GM18858 (cell line): Measurements from ENCODE around the gene CASQ2.
A peak's percentile ranks its signal among the peaks of the same experiment; 100 is the strongest.

Source experiments
- ATAC-seq: cut with Tn5 transposase; IDR thresholded peaks from one replicate; pipeline ENCODE4 v1.9.1; 2021; ENCODE audit not compliant: unreplicated experiment

Gene CASQ2

GRCh38 chr1:115701090-115701489 is 67.4 kb downstream of the CASQ2 start:
- no peak for ATAC-seq

DNA sequence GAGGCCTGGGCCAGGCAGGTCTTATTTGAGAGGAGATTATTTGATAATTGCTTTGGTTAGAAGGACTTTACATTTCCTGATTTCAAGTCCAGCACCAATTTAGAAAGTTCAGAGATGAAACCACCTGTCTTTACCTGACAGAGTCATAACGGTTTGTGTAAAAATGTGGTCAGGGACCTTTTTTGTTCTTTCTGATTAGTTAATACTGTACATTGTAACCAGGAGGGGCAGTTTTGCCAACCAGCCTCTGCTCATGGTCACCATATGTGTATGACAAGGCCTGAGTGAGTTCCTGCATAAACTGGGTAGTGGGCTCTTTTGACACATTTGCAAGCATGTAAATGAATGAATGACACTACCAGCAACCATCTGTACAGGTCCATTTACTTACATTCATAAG is 70.9 kb downstream of the CASQ2 start:
- no peak for ATAC-seq

- ATAC-seq: no peak
Measured at GRCh38 chr1:115694805-115695204, 73.7 kb downstream of the CASQ2 start.

DNA sequence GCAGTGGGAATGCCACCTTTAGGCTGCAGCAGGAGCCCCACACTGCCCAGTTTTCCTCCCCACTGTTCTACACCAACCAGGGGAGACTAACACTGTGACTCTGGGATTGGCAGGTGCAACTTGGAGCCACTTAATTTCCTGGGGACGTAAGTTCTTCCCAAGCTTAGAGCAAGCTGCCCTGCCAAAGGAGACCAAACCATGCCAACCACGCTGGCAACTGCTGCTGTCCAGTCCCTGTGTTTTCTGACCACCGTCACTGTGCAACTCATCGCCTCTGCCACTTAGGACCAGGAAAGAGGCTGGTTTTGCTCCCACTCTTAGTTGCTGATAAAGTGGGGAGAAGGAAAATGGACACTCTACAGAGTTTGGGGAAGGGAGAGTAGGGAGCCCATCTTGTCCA is 76.3 kb downstream of the CASQ2 start:
- no peak for ATAC-seq

DNA sequence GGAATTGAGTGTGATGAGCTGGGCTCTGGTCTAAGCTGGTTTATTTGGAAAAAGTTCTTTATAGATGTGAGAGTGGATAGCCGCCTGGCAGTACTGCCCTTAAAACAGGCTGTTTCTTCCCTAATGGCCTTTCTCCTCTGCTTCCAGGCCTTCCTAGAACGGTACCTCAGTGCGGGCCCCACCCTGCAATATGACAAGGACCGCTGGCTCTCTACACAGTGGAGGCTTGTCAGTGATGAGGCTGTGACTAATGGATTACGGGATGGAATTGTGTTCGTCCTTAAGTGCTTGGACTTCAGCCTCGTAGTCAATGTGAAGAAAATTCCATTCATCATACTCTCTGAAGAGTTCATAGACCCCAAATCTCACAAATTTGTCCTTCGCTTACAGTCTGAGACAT is 77.5 kb downstream of the CASQ2 start:
- no peak for ATAC-seq

- ATAC-seq: no peak
Measured at GRCh38 chr1:115687744-115688143, 80.8 kb downstream of the CASQ2 start.

DNA sequence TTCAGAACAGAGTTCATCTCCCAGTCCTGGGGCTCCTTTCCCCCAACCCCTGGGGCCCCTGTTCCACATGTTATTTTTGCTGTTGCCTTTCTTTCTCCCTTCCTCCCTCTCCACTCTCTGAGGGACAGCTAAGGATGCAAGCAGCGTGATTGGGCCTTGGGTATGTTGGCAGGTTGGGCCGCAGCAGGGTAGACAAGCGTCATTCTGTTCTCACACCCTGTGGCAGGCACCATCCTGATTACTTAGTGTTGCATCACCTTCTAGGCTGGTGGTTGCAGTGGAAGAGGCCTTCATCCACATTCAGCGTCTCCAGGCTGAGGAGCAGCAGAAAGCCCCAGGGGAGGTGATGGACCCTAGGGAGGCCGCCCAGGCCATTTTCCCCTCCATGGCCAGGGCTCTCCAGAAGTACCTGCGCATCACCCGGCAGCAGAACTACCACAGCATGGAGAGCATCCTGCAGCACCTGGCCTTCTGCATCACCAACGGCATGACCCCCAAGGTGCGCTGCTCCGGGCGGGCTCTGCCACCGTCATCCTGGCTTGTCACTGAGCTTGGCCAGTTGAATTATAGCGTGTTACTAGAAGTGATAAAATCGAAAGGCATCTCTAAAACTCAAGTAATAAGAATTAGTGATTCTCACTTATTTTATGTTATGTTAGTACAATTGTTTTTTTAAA is 83.3 kb downstream of the CASQ2 start:
- no peak for ATAC-seq

DNA sequence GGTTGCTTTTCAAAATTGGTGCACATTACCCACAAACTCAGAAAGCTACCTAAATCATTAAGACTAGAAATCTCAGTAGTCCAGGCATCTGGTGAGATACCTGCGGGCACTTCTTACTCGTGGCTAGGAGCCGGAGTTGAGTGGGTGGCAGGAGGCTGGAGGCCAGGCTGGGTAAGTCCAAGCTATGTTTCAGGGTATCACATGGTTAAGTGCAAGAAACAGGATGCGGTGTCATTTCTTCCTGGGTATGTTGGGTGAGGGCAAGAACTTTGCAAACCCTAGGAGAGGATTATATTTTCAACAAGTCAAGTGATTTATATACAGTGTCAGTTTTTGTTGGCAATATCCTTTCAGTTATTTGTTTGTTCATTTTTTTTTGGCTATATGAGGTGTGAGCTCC is 85.7 kb downstream of the CASQ2 start:
- ATAC-seq: no peak

GRCh38 chr1:115680730-115681111 is 87.8 kb downstream of the CASQ2 start:
- ATAC-seq: no peak

- no peak for ATAC-seq
Measured at GRCh38 chr1:115679141-115679611, 89.3 kb downstream of the CASQ2 start.

DNA sequence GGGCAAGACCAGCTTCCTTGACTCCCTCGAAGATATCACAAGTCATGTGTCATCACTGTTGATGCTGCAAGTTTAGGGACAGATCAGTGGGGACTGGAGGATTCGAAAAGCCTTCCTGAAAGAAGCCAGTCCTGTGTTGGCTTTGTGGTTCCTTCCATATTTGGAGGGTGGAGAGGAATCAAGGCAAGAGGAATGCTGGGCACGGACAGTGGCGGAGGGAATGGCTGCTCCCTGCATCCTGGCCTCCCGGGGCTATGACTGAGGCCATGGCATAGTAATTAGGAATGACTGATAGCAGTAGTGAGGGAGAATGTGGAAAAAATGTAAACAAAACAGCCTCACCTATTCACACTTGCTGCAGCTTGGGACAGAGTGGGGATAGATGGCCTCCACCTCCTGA is 90.4 kb downstream of the CASQ2 start:
- ATAC-seq: no peak

DNA sequence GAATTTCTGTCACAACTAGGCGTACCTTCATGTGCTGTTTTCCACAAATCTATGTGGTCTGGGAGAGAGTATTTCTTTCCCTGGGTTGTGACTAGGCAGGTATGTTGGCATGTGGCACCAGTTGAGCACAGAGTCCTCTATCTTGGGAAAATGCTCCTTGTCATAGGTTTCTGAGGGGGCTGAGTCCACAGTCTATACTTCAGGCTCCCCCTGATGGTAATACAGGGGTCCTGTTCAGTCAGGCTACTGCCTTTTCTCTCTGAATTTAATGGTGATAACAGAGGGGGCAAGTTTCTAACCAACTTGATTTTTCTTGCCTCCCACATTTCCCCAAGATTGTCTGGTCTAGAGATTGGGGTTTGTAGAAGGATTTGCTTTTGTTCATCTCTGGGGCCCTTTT is 90.9 kb downstream of the CASQ2 start:
- no peak for ATAC-seq

DNA sequence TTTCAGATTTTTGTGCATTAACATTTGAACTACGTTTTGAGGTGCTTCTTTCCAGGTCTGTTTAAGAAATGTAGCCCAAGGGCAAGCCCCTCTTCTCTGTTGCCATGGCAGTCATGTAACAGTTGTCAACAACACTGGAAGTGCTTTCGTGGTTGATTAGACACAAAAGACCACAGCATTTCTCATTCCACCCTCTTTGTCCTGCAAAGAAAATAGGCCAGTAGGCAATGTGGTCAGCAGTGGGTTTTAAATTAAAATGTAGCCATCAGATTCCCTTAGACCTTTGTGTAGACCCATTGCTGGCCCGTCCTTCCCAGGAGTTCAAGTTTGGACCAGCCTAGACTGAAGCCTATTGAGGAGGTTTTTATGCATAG is 91.3 kb downstream of the CASQ2 start:
- peak; percentile 65 for ATAC-seq

- peak; percentile 31 for ATAC-seq
Measured at GRCh38 chr1:115676498-115677181, 91.9 kb downstream of the CASQ2 start.

DNA sequence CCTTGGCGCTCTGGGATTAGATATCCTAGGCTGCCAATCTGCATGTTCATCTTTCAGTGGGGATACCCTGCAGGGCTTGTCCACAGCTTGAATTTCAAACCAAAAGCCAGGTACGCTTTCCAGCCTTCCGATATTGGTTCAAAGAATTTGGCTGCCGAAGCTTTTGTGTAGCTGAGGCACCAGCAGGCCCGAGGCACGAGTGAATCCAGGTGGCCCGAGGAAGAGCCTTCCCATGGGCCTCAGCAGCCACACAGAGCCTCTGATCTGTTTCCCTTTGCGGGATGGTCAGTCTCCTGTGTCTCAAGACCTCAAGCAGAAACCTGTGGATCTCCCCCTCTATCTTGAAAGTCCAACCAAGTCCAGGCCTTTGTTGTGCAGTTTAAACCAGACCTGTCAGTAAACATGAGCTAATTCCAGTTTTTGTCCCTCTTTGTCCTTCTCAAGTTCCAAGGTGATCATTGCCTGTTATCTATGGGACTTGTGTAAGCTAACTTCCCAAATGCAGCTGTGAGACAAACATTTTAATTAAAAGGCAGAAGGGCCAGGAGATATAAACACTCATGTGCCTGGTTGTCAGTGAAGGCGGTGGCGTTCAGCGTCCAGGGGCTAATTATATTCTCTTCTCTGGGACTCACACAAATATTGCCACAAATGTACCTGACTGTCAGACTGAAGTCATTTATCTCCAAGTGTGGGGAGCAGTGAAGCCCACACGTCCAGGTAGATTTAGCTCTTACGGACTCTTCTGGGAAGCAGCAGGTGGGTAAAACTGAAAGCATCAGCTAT is 96.1 kb downstream of the CASQ2 start:
- no peak for ATAC-seq

DNA sequence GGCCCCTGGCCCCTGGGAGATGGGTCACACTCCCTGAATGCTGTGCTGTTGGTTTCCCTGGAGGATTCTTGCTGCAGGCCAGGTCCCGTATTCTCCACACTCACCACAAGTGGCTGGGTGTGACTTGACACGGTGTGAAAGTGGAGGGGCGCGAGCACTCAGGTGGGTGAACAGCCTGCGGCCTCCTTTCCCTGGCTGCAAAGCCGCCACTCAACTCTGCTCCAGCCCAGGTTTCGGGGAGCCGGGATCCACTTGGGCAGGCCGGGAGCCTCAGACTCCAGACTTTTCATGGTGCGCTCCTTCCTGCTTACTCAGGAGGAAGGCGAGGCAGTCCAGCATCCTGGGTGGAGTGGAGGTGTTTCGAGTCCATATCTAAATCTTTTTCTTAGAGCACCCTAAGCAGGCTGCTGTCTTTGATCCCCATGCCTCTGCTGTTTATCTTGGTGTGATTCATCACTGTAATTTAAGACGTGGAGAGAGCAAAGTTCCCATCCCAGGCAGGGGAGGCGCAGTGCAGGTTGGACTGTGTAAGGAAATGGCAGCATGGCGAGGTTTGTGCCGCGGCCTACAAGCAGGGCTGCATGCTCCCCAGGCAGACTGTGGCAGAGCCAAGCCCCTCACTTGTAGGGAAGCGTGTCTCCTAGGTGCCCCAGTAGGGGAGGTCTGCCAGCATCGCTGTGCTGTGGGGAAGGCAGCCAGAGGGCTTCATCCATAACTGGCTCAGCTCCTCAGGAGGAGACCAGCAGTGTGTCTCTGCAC is 97.2 kb downstream of the CASQ2 start:
- ATAC-seq: no peak

GRCh38 chr1:115670476-115671175 is 97.9 kb downstream of the CASQ2 start:
- ATAC-seq: no peak

DNA sequence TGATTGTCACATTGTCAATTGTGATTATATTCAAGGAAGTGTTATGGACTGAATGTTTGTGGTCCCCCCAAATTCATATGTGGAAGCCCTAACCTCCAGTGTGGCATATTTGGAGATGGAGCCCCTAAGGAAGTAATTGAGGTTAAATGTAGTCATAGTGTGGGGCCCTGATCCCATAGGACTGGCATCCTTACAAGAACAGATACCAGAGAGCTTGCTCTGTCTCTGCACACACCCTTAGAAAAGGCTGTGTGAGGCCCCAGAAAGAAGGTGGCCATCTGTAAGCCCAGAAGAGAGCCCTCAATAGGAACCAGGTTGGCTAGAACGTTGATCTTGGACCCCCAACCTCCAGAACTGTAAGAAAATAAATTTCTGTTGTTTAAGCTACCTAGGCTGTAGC is 98.6 kb downstream of the CASQ2 start:
- no peak for ATAC-seq

- ATAC-seq: no peak
Measured at GRCh38 chr1:115669002-115669673, 99.4 kb downstream of the CASQ2 start.

DNA sequence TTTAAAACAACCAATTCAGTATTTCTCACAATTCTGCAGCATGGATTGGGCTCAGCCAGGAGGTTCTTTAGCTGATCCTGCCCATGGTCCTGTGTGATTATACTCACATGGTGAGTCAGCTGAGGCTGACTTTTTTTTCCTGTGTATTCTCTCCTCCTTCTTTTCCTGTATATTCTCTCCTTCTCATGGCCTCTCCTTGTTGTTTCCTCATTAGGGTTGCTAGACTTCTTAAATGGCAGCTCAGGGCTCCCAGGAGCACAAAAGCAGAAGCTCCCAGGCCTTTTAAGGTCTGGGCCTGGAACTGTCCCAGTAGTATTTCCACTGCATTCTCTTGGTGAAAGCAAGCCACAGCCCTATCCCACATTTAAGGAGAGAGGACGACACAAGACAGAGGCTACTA is 99.9 kb downstream of the CASQ2 start:
- no peak for ATAC-seq
